ENCODE measurements around the gene COX20. TPM values are rescaled to one million over a fixed set of nuclear protein-coding genes. Genes with fewer than 3 reads are reported as not detected.

Gene COX20
- total and polyA plus RNA-seq, 2 of the 13 experiments (the other 11 are each of a cell fraction or from before 2014, with no cell fraction given) = 34.4 to 95.8 TPM

- CTCF ChIA-PET (ENCODE audit: low intra/inter-chr PET ratio, low total read pairs) = no interaction called here
- no peaks in the 10 kb centered on the region for H3K27me3 ChIP-seq (ENCODE audit: control insufficient read depth in 1 of 2, insufficient read depth in 2 of 2, low read length in 2 of 2)
- FAIRE-seq (no peak), DNase-seq (ENCODE audit: low spot score) (no peak), ATAC-seq (peak; percentile 52)
- no peaks in the 10 kb centered on the region for H3K36me3 ChIP-seq (replicated peaks in 1 of 2; ENCODE audit: control insufficient read depth in 1 of 2, insufficient read depth in 2 of 2, low read length in 2 of 2)
- H3K4me3 ChIP-seq (replicated peaks in 1 of 3; ENCODE audit: insufficient read depth in 1 of 3, low read depth in 2 of 3, low read length in 3 of 3) = no peak overlapping the region
- TF ChIP-seq ZNF550 (CRISPR knock-in tag; IDR thresholded peaks at IDR 0.05; ENCODE audit: borderline replicate concordance) (no peak), BRD4 (CRISPR knock-in tag; IDR thresholded peaks at IDR 0.05) (no peak), ZNF33B (CRISPR knock-in tag; IDR thresholded peaks at IDR 0.05) (no peak), MIER2 (CRISPR knock-in tag; IDR thresholded peaks at IDR 0.05) (peak; percentile 89), ZFP62 (CRISPR knock-in tag; IDR thresholded peaks at IDR 0.05) (no peak), CSRNP1 (CRISPR knock-in tag; IDR thresholded peaks at IDR 0.05) (no peak), REST (IDR thresholded peaks at IDR 0.05; ENCODE audit: borderline replicate concordance in 1 of 2, low read depth in 1 of 2, low read length in 2 of 2) (peak; percentile 53 to 91), RBM39 (IDR thresholded peaks at IDR 0.05; ENCODE audit: low read depth, low read length, poor library complexity, severe bottlenecking) (no peak), HNRNPK (IDR thresholded peaks at IDR 0.05; ENCODE audit: low read depth, low read length, poor library complexity, severe bottlenecking) (no peak), ZNF850 (CRISPR knock-in tag; conservative IDR thresholded peaks at IDR 0.05) (no peak), ZNF691 (CRISPR knock-in tag; IDR thresholded peaks at IDR 0.05; ENCODE audit: borderline replicate concordance, low read depth) (no peak)
- H3K27ac ChIP-seq (ENCODE audit: extremely low read length, insufficient read depth, low read length) = no peak overlapping the region
- in situ Hi-C loops (cut with HindIII; ENCODE audit: extremely low pct_ligation_motif_present, low pct_unique_long_range_greater_than_20kb) (no loop called here), intact Hi-C loops (cut with micrococcal nuclease; ENCODE audit: unreplicated experiment) (no loop called here)
- no peaks in the 10 kb centered on the region for H4K20me1 ChIP-seq (ENCODE audit: insufficient read depth, low read length)
- no peaks in the 10 kb centered on the region for H3K9me3 ChIP-seq (ENCODE audit: low read length)
- H3K4me2 ChIP-seq (ENCODE audit: low read depth, low read length) = no peak overlapping the region; the same call in 1 of the 2 replicates
- POLR2A ChIA-PET = interaction anchor here (0.9 kb wide), 1 partner anchor 21 kb away, joined by 3 read pairs; no protein-coding TSS in a partner anchor
- H3K4me1 ChIP-seq (ENCODE audit: insufficient read depth, low read length) = peaks cover 21% of the 10 kb centered on the region
- H2AFZ ChIP-seq (ENCODE audit: low read length) = peak overlapping the region; percentile 54
- 81% methylated on average over 5 of the region's 6 CpGs for WGBS (ENCODE audit: low lambda C conversion rate)
- H3K79me2 ChIP-seq (ENCODE audit: insufficient read depth, low read length) = no peaks in the 10 kb centered on the region
- H3K9ac ChIP-seq (ENCODE audit: insufficient read depth, low read depth, low read length) = no peak overlapping the region
- no TSS peak for BruUV-seq (replicated peaks)
Observed at GRCh38 chr1:244813327-244813726, 22.1 kb upstream of the COX20 start.

Data from HepG2 (cell line).